GM12878 (cell line): ENCODE measurements around the gene FMN2. TPM values are rescaled to one million over a fixed set of nuclear protein-coding genes. Genes with fewer than 3 reads are reported as not detected.

Experiments used
- ATAC-seq: fragments of 200-7000 bp; cut with Tn5 transposase; 3 replicates; pipeline ENCODE4 v1.9.1; 2020; ENCODE audit warnings: mild to moderate bottlenecking, moderate library complexity
- BruUV-seq: library from RNA; stranded (reverse); fragments of 400-500 nt; replicated peaks from 2 replicates; lab custom pipeline; 2021; lab: Mats Ljungman, UMichigan
- CTCF ChIA-PET: fragments of 300-600 bp; sonication (Branson Sonifier 250); formaldehyde crosslinking; extraction: SDS; loops from one replicate; lab custom pipeline; 2021; ENCODE audit warnings: inconsistent platforms; lab: Yijun Ruan, JAX
- POLR2A ChIA-PET: fragments of 350-600 bp; formaldehyde crosslinking; extraction: SDS; loops from one replicate; lab custom pipeline; 2021; ENCODE audit warnings: inconsistent platforms; lab: Charles Lee
- RAD21 ChIA-PET: fragments of 300-600 bp; sonication (Branson Sonifier 250); formaldehyde crosslinking; loops from one replicate; lab custom pipeline; 2023; ENCODE audit warnings: antibody characterized with exemption; ENCODE audit not compliant: unreplicated experiment; lab: Charles Lee
- SMC1A ChIA-PET: fragments of 300-600 bp; sonication (Branson Sonifier 250); formaldehyde crosslinking; loops from one replicate; lab custom pipeline; 2023; ENCODE audit not compliant: unreplicated experiment, uncharacterized antibody; lab: Charles Lee
- DNase-seq: peaks from one replicate; pipeline ENCODE4 v3.0.0-alpha.2; 2011; ENCODE audit warnings: low read depth, low spot score
- FAIRE-seq: peaks from 3 replicates; lab custom pipeline; 2011; peaks lifted over from hg19 to GRCh38; lab: Jason Lieb, UNC
- H2AFZ ChIP-seq: 2 replicates; pipeline ENCODE4 v1.6.0; 2011; ENCODE audit warnings: low read depth, low read length, control low read depth; ENCODE audit not compliant: control insufficient read depth
- H3K27ac ChIP-seq: 2 replicates; pipeline ENCODE4 v1.5.1; 2011; ENCODE audit warnings: control low read depth; ENCODE audit not compliant: control insufficient read depth, insufficient read depth
- H3K27me3 ChIP-seq, 2 experiments: replicated peaks in 1 of 2; 2 replicates each; pipeline versions ENCODE4 v1.6.0 to v1.6.1; 2011; ENCODE audit warnings: low read length in 1 of 2; ENCODE audit not compliant: control insufficient read depth in 2 of 2, insufficient read depth in 2 of 2
- H3K36me3 ChIP-seq, 2 experiments: 2 replicates each; pipeline ENCODE4 v1.5.1; 2011; ENCODE audit warnings: low read length in 1 of 2; ENCODE audit not compliant: control insufficient read depth in 2 of 2, insufficient read depth in 2 of 2
- H3K4me1 ChIP-seq: 2 replicates; pipeline ENCODE4 v1.6.1; 2011; ENCODE audit warnings: mild to moderate bottlenecking, low read length, moderate library complexity, mixed read lengths; ENCODE audit not compliant: control insufficient read depth, insufficient read depth
- H3K4me2 ChIP-seq: 2 replicates; pipeline ENCODE4 v1.6.0; 2011; ENCODE audit warnings: control low read depth; ENCODE audit not compliant: control insufficient read depth, insufficient read depth
- H3K4me3 ChIP-seq: fragments of 200-600 bp; sonication (generic); 2 replicates; pipeline ENCODE4 v1.5.1; 2016
- H3K79me2 ChIP-seq: 2 replicates; pipeline ENCODE4 v1.6.0; 2011; ENCODE audit warnings: low read length; ENCODE audit not compliant: control insufficient read depth, insufficient read depth
- H3K9ac ChIP-seq: 2 replicates; pipeline ENCODE4 v1.8.0; 2011; ENCODE audit warnings: low read length, control low read depth, mixed read lengths; ENCODE audit not compliant: control insufficient read depth, insufficient read depth
- H3K9me3 ChIP-seq: replicated peaks from 3 replicates; pipeline ENCODE4 v1.5.1; 2011; ENCODE audit warnings: mild to moderate bottlenecking, low read length; ENCODE audit not compliant: control insufficient read depth, insufficient read depth
- H4K20me1 ChIP-seq: 2 replicates; pipeline ENCODE4 v1.6.0; 2011; ENCODE audit not compliant: control insufficient read depth, insufficient read depth
- E4F1 ChIP-seq: fragments of 450-650 bp; IDR thresholded peaks from 2 replicates; pipeline ENCODE4 v1.6.1; 2018; ENCODE audit warnings: borderline replicate concordance, mild to moderate bottlenecking; ENCODE audit not compliant: partially characterized antibody
- PML ChIP-seq: IDR thresholded peaks from 2 replicates; pipeline ENCODE4 v1.6.1; 2012; ENCODE audit warnings: low read length, inconsistent platforms
- POLR2AphosphoS5 ChIP-seq: IDR thresholded peaks from 2 replicates; pipeline ENCODE4 v1.6.1; 2011; ENCODE audit warnings: mild to moderate bottlenecking, low read length, inconsistent platforms
- RFX5 ChIP-seq: IDR thresholded peaks from 2 replicates; pipeline ENCODE4 v1.6.1; 2011; ENCODE audit warnings: low read depth, low read length, improper control_type of control experiment
- SRF ChIP-seq, 2 experiments: IDR thresholded peaks; 2 replicates each; pipeline ENCODE4 v1.6.1; 2011; ENCODE audit warnings: low read depth in 2 of 2, low read length in 2 of 2, mild to moderate bottlenecking in 1 of 2, moderate library complexity in 1 of 2
- ZBTB33 ChIP-seq: fragments of 450-650 bp; IDR thresholded peaks from 2 replicates; pipeline ENCODE4 v1.6.1; 2017; ENCODE audit warnings: mild to moderate bottlenecking
- ZBTB4 ChIP-seq: fragments of 450-650 bp; formaldehyde crosslinking; IDR thresholded peaks from 2 replicates; pipeline ENCODE4 v1.4.0; 2022; ENCODE audit warnings: mild to moderate bottlenecking, moderate library complexity
- ZSCAN29 ChIP-seq: fragments of 450-650 bp; IDR thresholded peaks from 2 replicates; pipeline ENCODE4 v1.6.1; 2017; ENCODE audit warnings: mild to moderate bottlenecking, moderate library complexity
- ZZZ3 ChIP-seq: IDR thresholded peaks from 2 replicates; pipeline ENCODE4 v1.6.1; 2011; ENCODE audit warnings: low read depth; ENCODE audit not compliant: control insufficient read depth, insufficient read length
- WGBS: methylation state at CpG from one replicate; pipeline ENCODE4 v1.1.6; 2016; ENCODE audit warnings: low lambda C conversion rate; ENCODE audit not compliant: insufficient replicate concordance, insufficient coverage; ENCODE audit errors: missing lambda C conversion rate; 5-methylcytosine and 5-hydroxymethylcytosine counted together
- in situ Hi-C: fragments of 300-500 bp; cut with MboI; formaldehyde crosslinking; loops from 9 replicates; pipeline ENCODE4 v1.14.3; 2018; ENCODE audit warnings: mixed read lengths
- intact Hi-C: fragments of 100-400 bp; cut with micrococcal nuclease; formaldehyde crosslinking; loops from one replicate; pipeline ENCODE4 v1.14.2; 2022; ENCODE audit not compliant: unreplicated experiment
- polyA plus RNA-seq, 11 experiments: library from polyadenylated mRNA; depleted of rRNA in 4 of 11; unstranded in 6 of 11; stranded (reverse) in 5 of 11; fragments of >200 nt; fragmentation: Nextera tagmentation in 4 of 11; fragmentation: Illumina TruSeq in 1 of 11; extraction: Ambion mirVana in 4 of 11; extraction: Trizol in 1 of 11; gene quantifications; 1 replicate in 1 of 11; 2 replicates in 10 of 11; pipeline versions ENCODE4 v1.2.1 to v1.2.3, GENCODE V29; 2011 to 2016; ENCODE audit warnings: inconsistent platforms in 2 of 11, missing spikeins in 2 of 11, low read depth in 1 of 11
- total RNA-seq, 4 experiments: library from RNA; depleted of rRNA in 3 of 4; stranded (reverse); fragments of >200 nt in 3 of 4; fragmentation: Illumina TruSeq in 1 of 4; extraction: Trizol in 1 of 4; gene quantifications; 2 replicates each; pipeline versions ENCODE4 v1.2.1 to v1.2.3, GENCODE V29; 2013 to 2021

The FMN2 gene
- total and polyA plus RNA-seq, 10 of the 15 experiments (the other 5 are each of a cell fraction or from before 2014, with no cell fraction given) = 0.60 TPM; not detected in 9

- BruUV-seq = no TSS peak
- Histone ChIP-seq H3K4me2 (no peak overlapping the region), H3K9me3 (no peaks in the 10 kb centered on the region), H3K36me3 (no peaks in the 10 kb centered on the region), H3K27ac (no peak overlapping the region), H3K27me3 (no peaks in the 10 kb centered on the region), H3K9ac (no peak overlapping the region), H3K79me2 (no peaks in the 10 kb centered on the region), H2AFZ (no peak overlapping the region), H3K4me3 (no peak overlapping the region), H3K4me1 (no peaks in the 10 kb centered on the region), H4K20me1 (no peaks in the 10 kb centered on the region)
- intact Hi-C loops = no loop called here
- WGBS = 54% methylated on average over 4 of the region's 4 CpGs
- SMC1A ChIA-PET = interaction anchor here (0.6 to 3.1 kb wide), 5 partner anchors 9 to 130 kb away, joined by 3 to 20 read pairs (median 3); no protein-coding TSS in a partner anchor
- TF ChIP-seq ZBTB4 (CRISPR knock-in tag) (no peak), E4F1 (no peak), ZSCAN29 (no peak), POLR2AphosphoS5 (no peak), RFX5 (no peak), PML (no peak), ZBTB33 (no peak), ZZZ3 (no peak), SRF (IDR thresholded peaks at IDR 0.05; ENCODE audit: low read depth in 2 of 2, low read length in 2 of 2) (no peak)
- CTCF ChIA-PET = interaction anchor here (0.7 to 0.9 kb wide), 2 partner anchors 9 to 35 kb away, joined by 3 read pairs; no protein-coding TSS in a partner anchor
- POLR2A ChIA-PET = no interaction called here
- DNase-seq (no peak), FAIRE-seq (no peak), ATAC-seq (no peak)
- RAD21 ChIA-PET = interaction anchor here (1.9 to 3.7 kb wide), 2 partner anchors 9 to 11 kb away, joined by 4 to 16 read pairs; no protein-coding TSS in a partner anchor
- in situ Hi-C loops = no loop called here
Observed at GRCh38 chr1:240466509-240466908, 374.8 kb downstream of the FMN2 start.
